Measurements from ENCODE around the gene KRTDAP.
A peak's percentile ranks its signal among the peaks of the same experiment; 100 is the strongest.
"Not testable (repeated sequence)": the region's sequence is repeated elsewhere in the genome, so short reads cannot be mapped to it uniquely, and the experiment has no call there.

KRTDAP gene

GRCh38 chr19:35486268-35486708 lies 4.0 kb downstream of the KRTDAP start:
- no peak for DNase-seq (ENCODE audit: low read depth, low spot score)

- DNase-seq (ENCODE audit: low read depth, low spot score), result no peak
Measured at GRCh38 chr19:35484252-35485036, 5.8 kb downstream of the KRTDAP start.

- DNase-seq (ENCODE audit: low read depth, low spot score), result no peak
Measured at GRCh38 chr19:35483089-35483488, 7.2 kb downstream of the KRTDAP start.

GRCh38 chr19:35478794-35479677 lies 11.2 kb downstream of the KRTDAP start:
- DNase-seq (ENCODE audit: low read depth, low spot score), result no peak

- DNase-seq (ENCODE audit: low read depth, low spot score), result no peak
Measured at GRCh38 chr19:35476149-35476548, 14.1 kb downstream of the KRTDAP start.

- not testable (repeated sequence) for DNase-seq (ENCODE audit: low read depth, low spot score)
Measured at GRCh38 chr19:35474594-35474993, 15.7 kb downstream of the KRTDAP start.

- no peak for DNase-seq (ENCODE audit: low read depth, low spot score)
Measured at GRCh38 chr19:35474104-35474503, 16.2 kb downstream of the KRTDAP start.

GRCh38 chr19:35471946-35472345 lies 18.3 kb downstream of the KRTDAP start:
- DNase-seq (ENCODE audit: low read depth, low spot score), result no peak

- not testable (repeated sequence) for DNase-seq (ENCODE audit: low read depth, low spot score)
Measured at GRCh38 chr19:35471075-35471474, 19.2 kb downstream of the KRTDAP start.

- DNase-seq (ENCODE audit: low read depth, low spot score), result no peak
Measured at GRCh38 chr19:35470128-35470527, 20.1 kb downstream of the KRTDAP start.

GRCh38 chr19:35468637-35469036 lies 21.6 kb downstream of the KRTDAP start:
- peak; percentile 17 for DNase-seq (ENCODE audit: low read depth, low spot score)

GRCh38 chr19:35466259-35466658 lies 24.0 kb downstream of the KRTDAP start:
- no peak for DNase-seq (ENCODE audit: low read depth, low spot score)

GRCh38 chr19:35462956-35463355 lies 27.3 kb downstream of the KRTDAP start:
- DNase-seq (ENCODE audit: low read depth, low spot score), result not testable (repeated sequence)

GRCh38 chr19:35462476-35462953 lies 27.7 kb downstream of the KRTDAP start:
- no peak for DNase-seq (ENCODE audit: low read depth, low spot score)

GRCh38 chr19:35461788-35462187 lies 28.5 kb downstream of the KRTDAP start:
- DNase-seq (ENCODE audit: low read depth, low spot score), result not testable (repeated sequence)

- no peak for DNase-seq (ENCODE audit: low read depth, low spot score)
Measured at GRCh38 chr19:35461060-35461459, 29.2 kb downstream of the KRTDAP start.

- DNase-seq (ENCODE audit: low read depth, low spot score), result no peak
Measured at GRCh38 chr19:35460608-35461007, 29.7 kb downstream of the KRTDAP start.

GRCh38 chr19:35459414-35460082 lies 30.7 kb downstream of the KRTDAP start:
- no peak for DNase-seq (ENCODE audit: low read depth, low spot score)

- DNase-seq (ENCODE audit: low read depth, low spot score), result no peak
Measured at GRCh38 chr19:35458731-35459391, 31.4 kb downstream of the KRTDAP start.

- no peak for DNase-seq (ENCODE audit: low read depth, low spot score)
Measured at GRCh38 chr19:35458192-35458591, 32.1 kb downstream of the KRTDAP start.

- DNase-seq (ENCODE audit: low read depth, low spot score), result no peak
Measured at GRCh38 chr19:35457173-35457572, 33.1 kb downstream of the KRTDAP start.
